Muscle layer of colon (tissue), 2 donors: ENCODE measurements around the gene TMEM179.

Experiments
- H3K27ac ChIP-seq: one replicate; pipeline ENCODE4 v1.7.0; 2013; ENCODE audit warnings: low read depth, mild to moderate bottlenecking, low read length, moderate library complexity
- H3K27me3 ChIP-seq, 2 donors: one replicate each; pipeline ENCODE4 v1.7.0; 2013; ENCODE audit warnings: low read length in 2 of 2, mild to moderate bottlenecking in 2 of 2; ENCODE audit not compliant: insufficient read depth in 2 of 2, control insufficient read depth in 1 of 2
- H3K36me3 ChIP-seq: one replicate; pipeline ENCODE4 v1.7.0; 2013; ENCODE audit warnings: mild to moderate bottlenecking, low read length; ENCODE audit not compliant: insufficient read depth
- H3K4me1 ChIP-seq: one replicate; pipeline ENCODE4 v1.7.0; 2013; ENCODE audit warnings: mild to moderate bottlenecking, low read length; ENCODE audit not compliant: insufficient read depth
- H3K4me3 ChIP-seq, 2 donors: one replicate each; pipeline ENCODE4 v1.7.0; 2013; ENCODE audit warnings: low read length in 2 of 2, low read depth in 1 of 2, mild to moderate bottlenecking in 1 of 2, moderate library complexity in 1 of 2
- H3K9ac ChIP-seq: one replicate; pipeline ENCODE4 v1.7.0; 2013; ENCODE audit warnings: low read length
- H3K9me3 ChIP-seq: one replicate; pipeline ENCODE4 v1.7.0; 2013; ENCODE audit warnings: mild to moderate bottlenecking, low read length
- donor health status: abdominal sarcoma.
- donor health status: Adenocarcinoma of cecum.

TMEM179 gene

DNA sequence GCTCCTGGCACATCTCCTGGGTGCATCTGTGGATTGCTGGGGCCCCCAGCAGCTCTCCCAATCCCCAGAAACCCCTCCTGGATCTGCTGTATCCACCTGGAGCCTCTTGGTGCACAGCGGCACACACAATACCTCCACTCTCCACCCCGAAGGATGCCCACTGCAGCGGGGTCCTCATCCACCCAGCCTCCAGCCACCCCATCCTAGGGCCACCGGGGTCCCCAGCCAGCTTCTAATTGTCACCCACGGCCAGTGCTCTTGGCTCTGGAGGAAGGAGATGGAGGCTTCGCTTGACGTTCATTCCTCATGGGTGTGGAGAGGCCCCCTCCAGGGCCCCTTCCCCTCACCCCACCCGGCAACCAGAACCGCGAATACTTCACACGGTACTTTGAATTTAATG is 31.6 kb upstream of the TMEM179 start:
- Histone ChIP-seq H3K27ac (no peak overlapping the region), H3K9me3 (no peaks in the 10 kb centered on the region), H3K4me1 (no peaks in the 10 kb centered on the region), H3K36me3 (no peaks in the 10 kb centered on the region), H3K9ac (no peak overlapping the region), H3K27me3 (peaks cover 0 to 14% of the 10 kb centered on the region in 2 donors), H3K4me3 (no peak overlapping the region)

GRCh38 chr14:104635717-104636116 is 31.1 kb upstream of the TMEM179 start:
- Histone ChIP-seq H3K4me3 (no peak overlapping the region), H3K36me3 (no peaks in the 10 kb centered on the region), H3K27me3 (peaks cover 0 to 14% of the 10 kb centered on the region in 2 donors), H3K9ac (no peak overlapping the region), H3K9me3 (no peaks in the 10 kb centered on the region), H3K27ac (no peak overlapping the region), H3K4me1 (no peaks in the 10 kb centered on the region)

DNA sequence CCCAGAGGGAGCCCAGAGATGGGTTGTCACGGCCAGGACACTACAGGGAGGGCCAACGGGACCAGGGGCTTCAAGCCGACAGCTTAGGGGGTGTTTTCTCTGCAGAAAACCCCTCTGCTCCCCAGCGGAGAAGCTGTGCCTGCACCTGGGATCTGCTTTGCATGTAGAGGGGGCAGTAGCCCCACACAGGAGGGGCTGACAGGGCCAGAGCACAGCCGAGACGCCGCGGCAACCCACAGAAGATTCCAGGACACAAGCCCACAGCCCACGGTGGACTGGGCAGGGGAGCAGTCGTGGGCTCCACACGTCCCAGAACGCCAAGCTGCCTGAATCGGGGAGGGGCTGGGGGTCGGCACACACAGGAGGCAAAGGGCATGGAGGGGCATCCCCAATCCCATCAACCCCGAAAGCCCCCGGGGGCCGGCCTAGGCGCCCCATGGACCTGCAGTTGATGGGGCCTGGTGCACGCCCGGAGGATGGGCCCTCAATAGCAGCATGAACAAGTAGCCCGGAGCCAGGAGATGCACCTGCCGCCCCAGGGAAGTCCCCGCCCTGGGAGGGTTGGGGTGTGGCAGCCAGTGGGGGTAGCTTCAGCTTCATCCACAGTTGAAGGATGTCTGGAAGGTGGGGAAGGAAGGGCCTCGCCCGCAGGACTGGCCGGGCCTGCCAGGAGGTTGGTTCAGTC is 30.5 kb upstream of the TMEM179 start:
- H3K9me3 ChIP-seq: no peaks in the 10 kb centered on the region
- H3K4me1 ChIP-seq: no peaks in the 10 kb centered on the region
- H3K36me3 ChIP-seq: no peaks in the 10 kb centered on the region
- no peak overlapping the region for H3K27ac ChIP-seq
- H3K4me3 ChIP-seq: no peak overlapping the region
- peaks cover 0 to 13% of the 10 kb centered on the region in 2 donors for H3K27me3 ChIP-seq
- no peak overlapping the region for H3K9ac ChIP-seq

GRCh38 chr14:104634138-104634760 is 29.7 kb upstream of the TMEM179 start:
- Histone ChIP-seq H3K4me3 (no peak overlapping the region), H3K27ac (no peak overlapping the region), H3K36me3 (no peaks in the 10 kb centered on the region), H3K9ac (no peak overlapping the region), H3K4me1 (no peaks in the 10 kb centered on the region), H3K9me3 (no peaks in the 10 kb centered on the region), H3K27me3 (peaks cover 0 to 8% of the 10 kb centered on the region in 2 donors)

DNA sequence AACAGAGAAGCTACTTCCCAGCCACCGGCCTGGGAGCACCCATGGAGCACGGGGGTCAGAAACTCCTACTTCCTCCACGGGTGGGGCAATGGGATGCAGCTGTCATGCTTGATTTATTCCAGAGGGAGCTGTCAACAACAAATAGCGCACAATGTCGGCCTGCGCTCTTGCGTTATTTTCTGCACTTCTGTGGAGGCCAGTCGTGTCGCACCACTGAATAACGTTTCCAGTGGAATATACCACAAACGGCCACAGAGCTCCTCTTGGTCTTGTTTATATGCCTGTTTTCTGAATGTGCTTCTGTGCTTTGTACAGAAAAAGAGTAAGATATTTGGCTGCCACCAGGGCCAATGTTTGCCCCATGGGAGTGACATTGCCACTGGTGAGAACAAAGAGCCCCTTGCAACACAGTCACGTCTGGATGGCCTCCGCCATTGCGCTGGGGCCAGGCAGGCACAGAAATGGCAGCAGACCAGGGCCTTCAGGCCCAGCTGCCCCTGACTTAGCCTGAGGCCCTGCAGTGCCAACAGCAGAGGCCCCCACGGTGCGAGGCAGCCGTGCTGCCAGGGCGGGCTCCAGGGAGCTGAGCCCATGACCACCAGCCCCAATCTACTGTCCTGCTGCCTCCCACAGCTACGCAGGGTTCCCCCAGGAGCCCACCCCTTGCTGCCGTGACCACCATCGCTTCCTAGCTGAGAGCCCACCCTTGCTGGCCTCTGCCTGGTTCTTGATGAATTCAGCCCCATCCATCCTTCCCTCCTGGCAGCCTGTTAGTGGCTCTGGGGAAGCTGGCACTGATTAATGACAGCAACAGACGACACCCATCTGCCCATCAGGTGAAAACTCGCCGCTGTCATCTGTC is 28.9 kb upstream of the TMEM179 start:
- Histone ChIP-seq H3K27me3 (peaks cover 0 to 4% of the 10 kb centered on the region in 2 donors), H3K4me1 (no peaks in the 10 kb centered on the region), H3K9ac (no peak overlapping the region), H3K9me3 (no peaks in the 10 kb centered on the region), H3K4me3 (no peak overlapping the region), H3K36me3 (no peaks in the 10 kb centered on the region), H3K27ac (no peak overlapping the region)

DNA sequence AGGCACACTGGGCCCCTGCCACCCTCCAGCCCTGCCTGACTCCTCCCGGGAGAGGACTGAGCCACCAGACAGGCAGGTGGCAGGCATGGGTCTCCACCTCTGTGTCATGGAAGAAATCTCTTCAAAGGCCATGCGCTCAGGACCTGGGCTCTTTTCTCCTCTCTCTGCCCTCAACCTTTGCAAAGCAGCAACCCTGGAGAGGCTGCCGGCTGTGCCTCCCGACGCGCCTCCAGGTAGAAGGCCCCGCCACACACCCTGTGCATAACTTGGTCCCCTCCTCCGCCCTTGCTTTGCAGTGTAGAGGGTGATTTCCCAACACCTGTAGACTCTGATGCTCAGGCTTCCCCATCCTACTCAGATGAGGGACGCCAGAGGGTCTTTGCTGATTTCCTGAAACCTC is 28.2 kb upstream of the TMEM179 start:
- no peaks in the 10 kb centered on the region for H3K9me3 ChIP-seq

GRCh38 chr14:104624939-104625338 is 20.4 kb upstream of the TMEM179 start:
- no peaks in the 10 kb centered on the region for H3K9me3 ChIP-seq
- no peak overlapping the region for H3K27ac ChIP-seq
- H3K36me3 ChIP-seq: no peaks in the 10 kb centered on the region
- no peaks in the 10 kb centered on the region for H3K27me3 ChIP-seq
- H3K4me3 ChIP-seq: no peak overlapping the region
- no peaks in the 10 kb centered on the region for H3K4me1 ChIP-seq
- H3K9ac ChIP-seq: no peak overlapping the region

More for the DNA sequence above, 28.2 kb upstream of the TMEM179 start:
- no peaks in the 10 kb centered on the region for H3K36me3 ChIP-seq
- peaks cover 0 to 4% of the 10 kb centered on the region in 2 donors for H3K27me3 ChIP-seq
- H3K9ac ChIP-seq: no peak overlapping the region
- no peak overlapping the region for H3K4me3 ChIP-seq
- no peak overlapping the region for H3K27ac ChIP-seq
- no peaks in the 10 kb centered on the region for H3K4me1 ChIP-seq

DNA sequence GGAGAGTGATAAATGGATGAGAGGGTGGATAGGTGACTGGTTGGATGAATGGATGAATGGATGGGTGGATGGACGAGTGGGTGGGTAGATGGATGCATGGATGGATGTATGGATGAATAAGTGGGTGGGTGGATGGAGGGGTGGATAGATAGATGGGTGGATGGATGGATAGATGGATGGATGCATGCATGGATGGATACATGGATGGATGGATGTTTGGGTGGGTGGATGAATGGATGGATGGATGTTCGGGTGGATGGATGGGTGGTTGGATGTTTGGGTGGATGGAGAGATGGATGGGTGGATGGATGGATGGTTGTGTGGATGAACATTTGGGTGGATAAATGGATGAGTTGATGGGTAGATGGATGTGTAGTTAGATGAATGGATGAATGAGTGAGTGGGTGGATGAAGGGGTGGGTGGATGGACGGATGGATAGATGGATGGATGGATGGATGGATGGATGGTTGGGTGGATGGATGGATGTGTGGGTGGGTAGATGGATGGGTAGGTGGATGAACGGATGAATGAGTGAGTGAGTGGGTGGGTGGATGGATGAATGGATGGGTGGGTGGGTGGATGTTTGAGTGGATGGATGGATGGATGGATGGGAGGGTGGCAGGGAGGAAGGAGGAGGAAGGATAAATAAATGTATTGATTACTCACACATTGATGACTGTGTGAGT is 9.7 kb upstream of the TMEM179 start:
- H3K27me3 ChIP-seq: peaks cover 0 to 4% of the 10 kb centered on the region in 2 donors
- H3K9ac ChIP-seq: no peak overlapping the region
- H3K4me1 ChIP-seq: no peaks in the 10 kb centered on the region
- no peak overlapping the region for H3K4me3 ChIP-seq
- no peaks in the 10 kb centered on the region for H3K36me3 ChIP-seq
- H3K9me3 ChIP-seq: no peaks in the 10 kb centered on the region
- no peak overlapping the region for H3K27ac ChIP-seq

GRCh38 chr14:104611881-104612280 is 7.3 kb upstream of the TMEM179 start:
- Histone ChIP-seq H3K27me3 (peaks cover 0 to 4% of the 10 kb centered on the region in 2 donors), H3K36me3 (no peaks in the 10 kb centered on the region), H3K9ac (no peak overlapping the region), H3K4me1 (no peaks in the 10 kb centered on the region), H3K27ac (no peak overlapping the region), H3K9me3 (no peaks in the 10 kb centered on the region), H3K4me3 (no peak overlapping the region)

DNA sequence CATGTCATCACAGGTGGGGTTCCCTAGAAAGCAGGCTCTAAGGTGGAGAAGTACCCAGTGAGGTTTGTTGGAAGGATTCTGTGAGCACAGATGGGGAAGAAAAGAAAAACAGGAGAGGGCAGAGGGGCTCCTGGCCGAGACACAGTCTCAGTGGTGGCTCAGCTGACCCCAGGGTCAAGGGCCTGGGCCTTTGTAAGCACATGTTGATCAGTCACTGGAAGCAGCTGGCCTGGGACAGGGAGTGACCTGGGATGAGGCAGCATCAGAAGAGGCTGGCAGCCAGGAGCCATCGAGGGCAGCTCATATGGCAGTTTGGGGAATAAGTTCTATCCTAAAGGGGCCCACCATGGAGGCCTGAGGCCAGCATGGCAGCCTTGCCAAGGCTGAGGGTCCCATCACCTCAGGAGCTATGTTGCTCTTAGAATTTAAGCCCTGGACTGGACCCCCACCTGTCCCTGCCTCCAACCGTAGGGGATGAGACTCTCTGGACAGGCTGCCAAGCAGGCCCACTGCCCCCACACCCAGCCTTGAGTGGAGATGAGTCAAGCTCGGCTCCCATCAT is 6.3 kb upstream of the TMEM179 start:
- Histone ChIP-seq H3K27me3 (peaks cover 0 to 4% of the 10 kb centered on the region in 2 donors), H3K4me3 (no peak overlapping the region), H3K9ac (no peak overlapping the region), H3K27ac (no peak overlapping the region), H3K36me3 (no peaks in the 10 kb centered on the region), H3K9me3 (no peaks in the 10 kb centered on the region), H3K4me1 (no peaks in the 10 kb centered on the region)

GRCh38 chr14:104609666-104610065 is 5.1 kb upstream of the TMEM179 start:
- Histone ChIP-seq H3K4me3 (no peak overlapping the region), H3K9ac (no peak overlapping the region), H3K36me3 (no peaks in the 10 kb centered on the region), H3K4me1 (no peaks in the 10 kb centered on the region), H3K27ac (no peak overlapping the region), H3K27me3 (peaks cover 6 to 9% of the 10 kb centered on the region in 2 donors), H3K9me3 (no peaks in the 10 kb centered on the region)
